Globus pallidus (tissue), 1 donor: ENCODE measurements around the gene CATSPERD.
"Not testable (repeated sequence)": the region's sequence is repeated elsewhere in the genome, so short reads cannot be mapped to it uniquely, and the experiment has no call there.

Experiments used
- DNase-seq: peaks from one replicate; pipeline ENCODE4 v3.0.0-alpha.2; 2015; ENCODE audit warnings: low spot score

CATSPERD gene

GRCh38 chr19:5686647-5687359, 33.6 kb upstream of the CATSPERD start:
- peak; percentile 87 for DNase-seq

GRCh38 chr19:5687360-5688198, 32.9 kb upstream of the CATSPERD start:
- no peak for DNase-seq

GRCh38 chr19:5688262-5688881, 32.1 kb upstream of the CATSPERD start:
- DNase-seq, result not testable (repeated sequence)

- DNase-seq, result peak; percentile 94
Observed at GRCh38 chr19:5690125-5690954, 30.1 kb upstream of the CATSPERD start, which contains the start of gene RPL36. TSS of gene RPL36 (plus strand) at chr19:5690295. CDS start at chr19:5690508, 213 bp downstream.

GRCh38 chr19:5690955-5691821, 29.2 kb upstream of the CATSPERD start:
- DNase-seq, result no peak

GRCh38 chr19:5691822-5692722, 28.4 kb upstream of the CATSPERD start:
- DNase-seq, result no peak

GRCh38 chr19:5692723-5693194, 27.7 kb upstream of the CATSPERD start:
- no peak for DNase-seq

- no peak for DNase-seq
Observed at GRCh38 chr19:5693195-5694166, 27.0 kb upstream of the CATSPERD start.

GRCh38 chr19:5694167-5694955, 26.1 kb upstream of the CATSPERD start:
- DNase-seq, result no peak

GRCh38 chr19:5694956-5695648, 25.3 kb upstream of the CATSPERD start:
- DNase-seq, result no peak

GRCh38 chr19:5695649-5696195, 24.7 kb upstream of the CATSPERD start:
- DNase-seq, result no peak

GRCh38 chr19:5696196-5697021, 24.0 kb upstream of the CATSPERD start:
- no peak for DNase-seq

GRCh38 chr19:5697022-5697889, 23.2 kb upstream of the CATSPERD start:
- DNase-seq, result no peak

- no peak for DNase-seq
Observed at GRCh38 chr19:5697890-5698634, 22.4 kb upstream of the CATSPERD start.
